Measurements from ENCODE around the gene GNG11. TPM values are rescaled to one million over a fixed set of nuclear protein-coding genes. Genes with fewer than 3 reads are reported as not detected.

The GNG11 gene
- total RNA-seq, 1 experiment from 2014 or later = not detected

DNA sequence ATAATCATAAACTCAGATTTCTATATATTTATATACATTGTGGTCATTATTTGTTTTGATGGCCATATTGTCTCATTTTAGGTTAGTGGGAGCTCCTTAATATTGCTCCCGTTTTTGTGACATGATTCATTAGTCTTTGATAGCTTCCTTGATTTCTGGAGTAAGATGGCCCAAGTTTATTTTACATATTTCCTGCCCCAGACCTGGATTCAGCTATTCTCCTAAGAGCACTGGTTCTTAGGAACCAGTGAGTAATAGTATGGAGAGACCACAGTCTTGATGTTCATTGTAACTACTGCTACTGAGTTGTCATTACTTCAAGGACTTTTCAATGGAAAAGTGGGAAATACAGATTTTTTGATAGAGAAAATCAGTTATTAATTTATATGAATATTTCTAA lies 37.0 kb upstream of the GNG11 start:
- H3K4me1 ChIP-seq (ENCODE audit: low read length) = no peaks in the 10 kb centered on the region
- no peak for DNase-seq
- H3K79me2 ChIP-seq (ENCODE audit: low read length) = no peaks in the 10 kb centered on the region
- H2AFZ ChIP-seq (ENCODE audit: low read length) = no peak overlapping the region
- H3K9me2 ChIP-seq (replicated peaks; ENCODE audit: insufficient read depth, low read length) = no peaks in the 10 kb centered on the region
- no peak overlapping the region for H3K9ac ChIP-seq (ENCODE audit: low read length)
- no peaks in the 10 kb centered on the region for H3K9me3 ChIP-seq (ENCODE audit: low read length)
- H3K4me2 ChIP-seq (ENCODE audit: low read depth, low read length, poor library complexity, severe bottlenecking) = no peak overlapping the region
- H3K27me3 ChIP-seq (ENCODE audit: low read length) = no peaks in the 10 kb centered on the region
- H3K27ac ChIP-seq (ENCODE audit: low read length) = no peak overlapping the region
- no peaks in the 10 kb centered on the region for H3K36me3 ChIP-seq (ENCODE audit: insufficient read depth, low read length)
- no peak overlapping the region for H3K4me3 ChIP-seq (ENCODE audit: low read length)
- no peaks in the 10 kb centered on the region for H4K20me1 ChIP-seq (ENCODE audit: insufficient read depth, low read depth, low read length)

DNA sequence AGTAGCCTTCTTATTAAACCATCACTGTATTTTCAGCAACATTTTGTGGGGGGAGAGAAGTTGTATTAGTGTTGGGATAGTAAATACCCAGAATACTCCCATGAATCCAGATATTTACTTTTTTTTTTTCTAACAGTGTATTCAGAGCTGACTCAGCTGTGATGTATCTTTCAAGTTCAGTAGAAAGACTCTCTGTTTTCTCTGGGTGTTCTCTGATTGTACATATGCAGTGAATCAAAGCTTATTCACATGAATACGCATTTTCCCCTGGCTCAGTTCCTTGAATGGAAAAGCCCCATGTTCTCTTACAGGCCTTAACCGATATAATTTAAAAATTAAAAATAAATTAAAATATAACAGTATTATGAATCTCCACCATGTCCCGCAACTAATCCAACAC lies 32.3 kb upstream of the GNG11 start:
- no peaks in the 10 kb centered on the region for H3K9me2 ChIP-seq (replicated peaks; ENCODE audit: insufficient read depth, low read length)
- H3K36me3 ChIP-seq (ENCODE audit: insufficient read depth, low read length) = no peaks in the 10 kb centered on the region
- no peaks in the 10 kb centered on the region for H3K79me2 ChIP-seq (ENCODE audit: low read length)
- H4K20me1 ChIP-seq (ENCODE audit: insufficient read depth, low read depth, low read length) = no peaks in the 10 kb centered on the region
- no peak for DNase-seq
- no peak overlapping the region for H2AFZ ChIP-seq (ENCODE audit: low read length)
- no peak overlapping the region for H3K4me3 ChIP-seq (ENCODE audit: low read length)
- no peak overlapping the region for H3K27ac ChIP-seq (ENCODE audit: low read length)
- H3K27me3 ChIP-seq (ENCODE audit: low read length) = no peaks in the 10 kb centered on the region
- H3K4me1 ChIP-seq (ENCODE audit: low read length) = no peaks in the 10 kb centered on the region
- H3K9ac ChIP-seq (ENCODE audit: low read length) = no peak overlapping the region
- H3K9me3 ChIP-seq (ENCODE audit: low read length) = no peaks in the 10 kb centered on the region
- no peak overlapping the region for H3K4me2 ChIP-seq (ENCODE audit: low read depth, low read length, poor library complexity, severe bottlenecking)

DNA sequence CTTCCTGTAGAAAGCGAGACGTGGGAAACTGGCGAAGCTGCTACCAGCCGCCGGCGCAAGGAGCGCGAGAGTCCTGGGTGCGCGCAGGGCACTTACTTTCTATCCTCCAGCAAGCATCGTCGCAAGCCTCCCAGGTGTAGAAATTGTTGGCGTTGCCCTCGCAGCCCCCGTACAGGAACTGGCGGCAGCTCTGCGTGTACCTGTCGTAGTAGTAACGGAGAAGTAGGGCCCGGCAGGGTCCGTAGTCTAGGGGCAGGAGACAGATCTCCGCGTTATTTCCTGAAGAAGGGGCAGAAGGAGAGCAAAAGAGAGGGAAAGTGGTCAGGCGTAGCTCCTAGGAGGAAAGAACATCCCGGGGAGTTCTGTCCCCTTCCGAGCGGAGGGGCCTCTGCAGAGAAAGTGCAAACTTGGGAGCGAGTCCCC lies 31.5 kb upstream of the GNG11 start:
- H3K27ac ChIP-seq (ENCODE audit: low read length) = no peak overlapping the region
- H3K4me2 ChIP-seq (ENCODE audit: low read depth, low read length, poor library complexity, severe bottlenecking) = no peak overlapping the region
- no peak overlapping the region for H3K4me3 ChIP-seq (ENCODE audit: low read length)
- H4K20me1 ChIP-seq (ENCODE audit: insufficient read depth, low read depth, low read length) = no peaks in the 10 kb centered on the region
- H3K4me1 ChIP-seq (ENCODE audit: low read length) = no peaks in the 10 kb centered on the region
- no peaks in the 10 kb centered on the region for H3K36me3 ChIP-seq (ENCODE audit: insufficient read depth, low read length)
- no peak overlapping the region for H2AFZ ChIP-seq (ENCODE audit: low read length)
- no peak for DNase-seq
- H3K9ac ChIP-seq (ENCODE audit: low read length) = no peak overlapping the region
- no peaks in the 10 kb centered on the region for H3K27me3 ChIP-seq (ENCODE audit: low read length)
- no peaks in the 10 kb centered on the region for H3K9me2 ChIP-seq (replicated peaks; ENCODE audit: insufficient read depth, low read length)
- H3K79me2 ChIP-seq (ENCODE audit: low read length) = no peaks in the 10 kb centered on the region
- H3K9me3 ChIP-seq (ENCODE audit: low read length) = no peaks in the 10 kb centered on the region

DNA sequence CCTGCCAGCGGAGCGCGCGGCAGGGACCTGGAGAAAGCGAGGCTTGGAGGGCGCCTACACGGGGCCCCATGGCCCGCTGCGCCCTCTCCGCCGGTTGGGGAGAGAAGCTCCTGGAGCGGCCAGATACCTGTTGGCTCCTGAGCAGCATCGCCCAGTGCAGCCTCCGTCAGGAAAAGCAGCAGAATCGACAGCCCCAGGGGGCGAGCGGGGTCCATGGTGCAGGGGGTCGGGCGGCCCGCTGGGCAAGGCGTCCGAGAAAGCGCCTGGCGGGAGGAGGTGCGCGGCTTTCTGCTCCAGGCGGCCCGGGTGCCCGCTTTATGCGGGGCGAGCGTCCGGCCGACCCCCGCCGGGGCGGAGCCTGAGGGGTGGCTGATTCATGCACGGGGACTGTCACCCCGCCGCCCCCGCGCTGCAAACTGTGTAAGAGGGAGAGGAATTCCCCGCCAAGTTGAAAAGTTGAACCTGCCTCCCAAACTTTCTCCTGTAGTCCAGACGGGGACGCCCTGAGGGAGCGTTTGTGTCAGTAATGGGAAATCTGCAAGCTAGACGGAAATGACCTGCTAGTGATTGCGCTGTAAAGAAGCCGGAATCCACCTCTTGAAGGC lies 31.0 kb upstream of the GNG11 start, which contains the start of gene TFPI2:
Gene TFPI2 (minus strand): TSS at position 290 of the 605 bp plus-strand sequence. CDS start 75 bp downstream, at position 215.
- Histone ChIP-seq H3K27me3 (ENCODE audit: low read length) (no peaks in the 10 kb centered on the region), H3K4me2 (ENCODE audit: low read depth, low read length, poor library complexity, severe bottlenecking) (no peak within 1 kb of the TSS), H4K20me1 (ENCODE audit: insufficient read depth, low read depth, low read length) (no peaks in the 10 kb centered on the region), H3K4me1 (ENCODE audit: low read length) (no peaks in the 10 kb centered on the region), H3K9me3 (ENCODE audit: low read length) (no peaks in the 10 kb centered on the region), H3K9ac (ENCODE audit: low read length) (no peak within 1 kb of the TSS), H3K36me3 (ENCODE audit: insufficient read depth, low read length) (no peaks in the 10 kb centered on the region), H3K79me2 (ENCODE audit: low read length) (no peaks in the 10 kb centered on the region), H3K4me3 (ENCODE audit: low read length) (no peak within 1 kb of the TSS), H2AFZ (ENCODE audit: low read length) (no peak within 1 kb of the TSS), H3K27ac (ENCODE audit: low read length) (no peak within 1 kb of the TSS), H3K9me2 (replicated peaks; ENCODE audit: insufficient read depth, low read length) (no peaks in the 10 kb centered on the region)
- no peak for DNase-seq

DNA sequence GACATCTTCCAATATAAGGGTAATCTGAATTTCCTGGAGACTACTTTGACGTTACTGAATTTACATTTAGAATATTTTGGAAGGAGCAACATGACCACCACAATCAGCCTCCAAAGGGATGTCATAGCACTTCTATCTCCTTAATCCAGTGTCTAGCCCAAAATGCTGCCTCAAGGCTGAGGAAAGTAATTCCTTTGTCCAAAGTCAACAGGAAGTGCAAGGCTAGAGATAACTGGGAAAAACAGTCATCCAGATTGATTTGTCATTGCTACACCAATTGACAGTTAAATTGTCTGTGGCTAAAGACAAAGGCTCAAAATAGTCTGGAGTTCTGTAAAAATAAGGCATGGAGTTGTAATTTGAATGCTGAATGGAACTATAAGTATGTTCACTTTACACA lies 27.1 kb upstream of the GNG11 start:
- no peaks in the 10 kb centered on the region for H3K9me2 ChIP-seq (replicated peaks; ENCODE audit: insufficient read depth, low read length)
- H4K20me1 ChIP-seq (ENCODE audit: insufficient read depth, low read depth, low read length) = no peaks in the 10 kb centered on the region
- no peak overlapping the region for H3K9ac ChIP-seq (ENCODE audit: low read length)
- no peak for DNase-seq
- H3K9me3 ChIP-seq (ENCODE audit: low read length) = no peaks in the 10 kb centered on the region
- no peaks in the 10 kb centered on the region for H3K4me1 ChIP-seq (ENCODE audit: low read length)
- no peaks in the 10 kb centered on the region for H3K79me2 ChIP-seq (ENCODE audit: low read length)
- H3K4me2 ChIP-seq (ENCODE audit: low read depth, low read length, poor library complexity, severe bottlenecking) = no peak overlapping the region
- no peak overlapping the region for H3K27ac ChIP-seq (ENCODE audit: low read length)
- no peak overlapping the region for H3K4me3 ChIP-seq (ENCODE audit: low read length)
- H2AFZ ChIP-seq (ENCODE audit: low read length) = no peak overlapping the region
- no peaks in the 10 kb centered on the region for H3K27me3 ChIP-seq (ENCODE audit: low read length)
- no peaks in the 10 kb centered on the region for H3K36me3 ChIP-seq (ENCODE audit: insufficient read depth, low read length)

DNA sequence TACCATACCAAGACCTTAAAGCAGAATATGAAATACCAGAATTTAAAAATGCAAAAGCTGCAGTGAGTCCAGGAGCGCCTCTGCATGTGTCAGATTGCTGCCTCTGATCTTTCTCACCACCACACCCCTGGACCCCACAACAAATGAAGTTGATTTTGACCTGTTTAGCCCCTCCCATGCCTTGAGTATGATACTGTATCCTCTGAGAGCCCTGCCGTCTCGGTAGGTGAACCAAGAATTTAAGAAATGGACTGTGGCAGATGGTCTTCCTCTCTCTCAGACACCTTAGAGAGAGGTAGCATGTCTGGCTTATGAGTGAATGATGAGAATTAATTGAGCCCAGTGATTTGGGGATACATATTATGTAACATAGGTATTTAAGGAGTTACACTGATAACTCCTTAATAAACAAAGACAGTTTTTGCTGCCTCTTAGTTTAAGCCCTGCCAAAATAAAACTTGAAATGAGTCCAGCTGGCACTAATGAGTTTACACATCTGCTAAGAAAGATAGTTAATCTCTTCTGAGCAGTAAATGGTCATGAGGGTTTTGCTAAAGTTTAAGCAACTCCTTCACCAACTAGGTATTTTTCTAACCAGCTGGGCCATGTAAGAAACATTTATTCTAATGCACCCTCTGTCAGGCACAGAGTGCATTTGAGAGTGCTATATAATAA lies 26.4 kb upstream of the GNG11 start:
- H3K9me2 ChIP-seq (replicated peaks; ENCODE audit: insufficient read depth, low read length) = no peaks in the 10 kb centered on the region
- H3K9ac ChIP-seq (ENCODE audit: low read length) = no peak overlapping the region
- H3K4me1 ChIP-seq (ENCODE audit: low read length) = no peaks in the 10 kb centered on the region
- no peaks in the 10 kb centered on the region for H4K20me1 ChIP-seq (ENCODE audit: insufficient read depth, low read depth, low read length)
- no peak overlapping the region for H2AFZ ChIP-seq (ENCODE audit: low read length)
- no peak overlapping the region for H3K4me3 ChIP-seq (ENCODE audit: low read length)
- H3K79me2 ChIP-seq (ENCODE audit: low read length) = no peaks in the 10 kb centered on the region
- H3K4me2 ChIP-seq (ENCODE audit: low read depth, low read length, poor library complexity, severe bottlenecking) = no peak overlapping the region
- DNase-seq = no peak
- H3K27me3 ChIP-seq (ENCODE audit: low read length) = no peaks in the 10 kb centered on the region
- H3K9me3 ChIP-seq (ENCODE audit: low read length) = no peaks in the 10 kb centered on the region
- no peak overlapping the region for H3K27ac ChIP-seq (ENCODE audit: low read length)
- no peaks in the 10 kb centered on the region for H3K36me3 ChIP-seq (ENCODE audit: insufficient read depth, low read length)

DNA sequence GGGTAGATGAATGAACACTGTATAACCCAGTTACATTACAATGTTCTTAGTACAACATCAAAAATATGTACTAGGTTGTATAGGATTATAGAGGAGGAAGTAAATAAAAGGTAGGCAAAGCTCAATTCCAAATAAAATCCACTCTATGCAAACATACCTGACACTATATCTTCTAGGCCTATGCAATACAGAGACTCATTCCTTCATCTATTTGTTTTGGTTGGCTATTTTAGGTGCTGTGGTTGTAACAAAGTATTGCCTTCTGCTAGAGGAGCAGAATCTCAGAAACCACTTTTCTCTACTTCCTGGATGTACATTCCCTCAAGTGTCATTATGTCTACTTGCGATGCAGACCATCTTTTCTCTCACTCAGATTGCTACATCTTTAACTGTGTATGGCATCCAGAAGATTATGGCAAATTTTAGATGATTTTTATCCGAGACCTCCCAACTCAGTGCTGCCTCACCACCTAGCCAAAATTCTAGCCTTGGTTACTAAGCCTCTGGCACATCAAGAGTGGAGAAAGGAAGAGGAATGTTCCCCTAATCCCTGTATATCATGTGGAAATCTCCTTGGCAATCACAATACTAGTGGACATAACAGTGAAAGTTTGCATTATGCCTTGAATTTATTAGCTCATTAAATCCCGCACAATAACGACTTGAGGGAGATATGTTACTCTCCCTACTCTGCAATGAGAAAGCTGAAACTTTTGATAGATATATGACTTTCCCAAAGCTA lies 25.5 kb upstream of the GNG11 start:
- no peak overlapping the region for H3K4me3 ChIP-seq (ENCODE audit: low read length)
- no peak overlapping the region for H3K27ac ChIP-seq (ENCODE audit: low read length)
- no peaks in the 10 kb centered on the region for H3K27me3 ChIP-seq (ENCODE audit: low read length)
- H3K36me3 ChIP-seq (ENCODE audit: insufficient read depth, low read length) = no peaks in the 10 kb centered on the region
- H3K4me1 ChIP-seq (ENCODE audit: low read length) = no peaks in the 10 kb centered on the region
- H3K9me3 ChIP-seq (ENCODE audit: low read length) = no peaks in the 10 kb centered on the region
- H3K4me2 ChIP-seq (ENCODE audit: low read depth, low read length, poor library complexity, severe bottlenecking) = no peak overlapping the region
- H3K79me2 ChIP-seq (ENCODE audit: low read length) = no peaks in the 10 kb centered on the region
- no peak overlapping the region for H3K9ac ChIP-seq (ENCODE audit: low read length)
- no peak for DNase-seq
- no peaks in the 10 kb centered on the region for H4K20me1 ChIP-seq (ENCODE audit: insufficient read depth, low read depth, low read length)
- H2AFZ ChIP-seq (ENCODE audit: low read length) = no peak overlapping the region
- no peaks in the 10 kb centered on the region for H3K9me2 ChIP-seq (replicated peaks; ENCODE audit: insufficient read depth, low read length)

DNA sequence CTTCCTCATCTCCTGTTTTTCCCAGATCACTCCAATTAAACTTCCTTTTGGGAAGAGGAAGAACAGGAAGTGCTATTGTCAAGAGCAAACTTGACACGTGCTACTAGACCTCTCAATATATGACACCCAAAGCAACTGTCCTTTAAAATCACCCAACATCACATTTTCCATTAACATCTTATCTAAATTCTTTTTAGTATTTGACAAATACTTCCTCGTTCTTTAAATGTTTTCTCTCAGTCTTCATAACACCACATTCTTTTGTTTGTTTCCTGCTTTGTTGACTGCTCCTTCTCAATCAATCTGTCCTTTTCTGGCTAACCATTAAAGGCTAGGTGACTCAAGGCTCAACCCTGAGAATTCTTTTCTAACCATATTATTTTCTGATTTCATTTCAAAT lies 23.9 kb upstream of the GNG11 start:
- Histone ChIP-seq H3K27ac (ENCODE audit: low read length) (no peak overlapping the region), H3K36me3 (ENCODE audit: insufficient read depth, low read length) (no peaks in the 10 kb centered on the region), H4K20me1 (ENCODE audit: insufficient read depth, low read depth, low read length) (no peaks in the 10 kb centered on the region), H3K27me3 (ENCODE audit: low read length) (0 out of 2 replicates have a peak, but pooled peaks cover 3% of the 10 kb centered on the region), H3K9me2 (replicated peaks; ENCODE audit: insufficient read depth, low read length) (no peaks in the 10 kb centered on the region), H3K79me2 (ENCODE audit: low read length) (no peaks in the 10 kb centered on the region), H3K9me3 (ENCODE audit: low read length) (no peaks in the 10 kb centered on the region), H3K4me3 (ENCODE audit: low read length) (no peak overlapping the region), H3K4me1 (ENCODE audit: low read length) (no peaks in the 10 kb centered on the region), H3K9ac (ENCODE audit: low read length) (no peak overlapping the region), H3K4me2 (ENCODE audit: low read depth, low read length, poor library complexity, severe bottlenecking) (no peak overlapping the region), H2AFZ (ENCODE audit: low read length) (no peak overlapping the region)
- no peak for DNase-seq

Data from Karpas-422 (cell line).